PFSK-1 (cell line): ENCODE results near the gene IRX3.

Experiments used
- POLR2AphosphoS5 ChIP-seq: IDR thresholded peaks from 2 replicates; pipeline ENCODE4 v1.6.1; 2012; ENCODE audit warnings: low read depth, mild to moderate bottlenecking, control low read depth, low read length, moderate library complexity
- REST ChIP-seq, 2 experiments: IDR thresholded peaks; 2 replicates each; pipeline versions ENCODE4 v1.6.1 to v1.8.0; 2011 to 2012; ENCODE audit warnings: low read depth in 2 of 2, low read length in 2 of 2, control low read depth in 1 of 2, inconsistent platforms in 1 of 2, mild to moderate bottlenecking in 1 of 2, moderate library complexity in 1 of 2; ENCODE audit not compliant: insufficient read depth in 1 of 2

- no peak for TF ChIP-seq POLR2AphosphoS5
- no peak for TF ChIP-seq REST (IDR thresholded peaks at IDR 0.05; ENCODE audit: insufficient read depth in 1 of 2, low read depth in 2 of 2, low read length in 2 of 2)
These were observed 4.5 kb upstream of the IRX3 start for GRCh38 chr16:54290833-54291655.
